CD4-positive, CD25-positive, alpha-beta regulatory T cell (primary cell): ENCODE data around the gene GABBR2. TPM values are rescaled to one million over a fixed set of nuclear protein-coding genes. Genes with fewer than 3 reads are reported as not detected.

Source experiments
- ATAC-seq, 2 donors: fragments of 150-1000 bp; cut with Tn5 transposase; one replicate each; pipeline ENCODE4 v1.10.0; 2021; ENCODE audit warnings: low read depth in 2 of 2, moderate number of reproducible peaks in 2 of 2, moderate library complexity in 1 of 2
- DNase-seq, 3 donors: peaks; one replicate each; pipeline versions ENCODE4 v3.0.0 to v3.0.0-alpha.2; 2012 to 2022; ENCODE audit warnings: mixed read lengths in 1 of 3
- H3K27ac ChIP-seq: one replicate; pipeline ENCODE4 v1.7.0; 2013; ENCODE audit warnings: mild to moderate bottlenecking, low read length; ENCODE audit not compliant: insufficient read depth, poor library complexity, severe bottlenecking
- H3K27me3 ChIP-seq: one replicate; pipeline ENCODE4 v1.7.0; 2013; ENCODE audit warnings: low read length; ENCODE audit not compliant: control insufficient read depth, insufficient read depth
- H3K36me3 ChIP-seq: one replicate; pipeline ENCODE4 v1.7.0; 2013; ENCODE audit warnings: mild to moderate bottlenecking, low read length, moderate library complexity; ENCODE audit not compliant: control insufficient read depth, insufficient read depth
- H3K4me1 ChIP-seq: 2 replicates; pipeline ENCODE4 v1.7.0; 2013; ENCODE audit warnings: mild to moderate bottlenecking, low read length; ENCODE audit not compliant: insufficient read depth, control insufficient read depth, poor library complexity, severe bottlenecking
- H3K4me3 ChIP-seq: one replicate; pipeline ENCODE4 v1.7.0; 2013; ENCODE audit warnings: low read depth, mild to moderate bottlenecking, low read length, moderate library complexity
- H3K9me3 ChIP-seq, 2 experiments: 1 replicate in 1 of 2; 2 replicates in 1 of 2; pipeline ENCODE4 v1.7.0; 2013; ENCODE audit warnings: low read length in 2 of 2, mild to moderate bottlenecking in 1 of 2, moderate library complexity in 1 of 2; ENCODE audit not compliant: control insufficient read depth in 2 of 2
- H3K27ac Mint-ChIP-seq, 3 donors: one replicate each; pipeline ENCODE4 v1.8.0; 2020 to 2022; ENCODE audit warnings: mild to moderate bottlenecking in 3 of 3, mixed read lengths in 3 of 3, moderate library complexity in 2 of 3
- H3K27me3 Mint-ChIP-seq: one replicate; pipeline ENCODE4 v1.8.0; 2022; ENCODE audit warnings: mild to moderate bottlenecking, mixed read lengths
- H3K36me3 Mint-ChIP-seq: one replicate; pipeline ENCODE4 v1.8.0; 2020; ENCODE audit warnings: mixed read lengths
- H3K4me1 Mint-ChIP-seq, 4 donors: one replicate each; pipeline ENCODE4 v1.8.0; 2020 to 2022; ENCODE audit warnings: mixed read lengths in 4 of 4, mild to moderate bottlenecking in 1 of 4
- H3K4me3 Mint-ChIP-seq, 4 donors: one replicate each; pipeline ENCODE4 v1.8.0; 2020 to 2022; ENCODE audit warnings: mild to moderate bottlenecking in 4 of 4, mixed read lengths in 4 of 4, moderate library complexity in 3 of 4
- H3K9me3 Mint-ChIP-seq, 7 donors: one replicate each; pipeline ENCODE4 v1.8.0; 2020 to 2022; ENCODE audit warnings: mixed read lengths in 7 of 7, mild to moderate bottlenecking in 3 of 7, moderate library complexity in 2 of 7
- polyA plus RNA-seq, 4 donors: library from polyadenylated mRNA; unstranded; fragments of 300-500 nt; fragmentation: Illumina TruSeq; gene quantifications; one replicate each; pipeline ENCODE4 v1.2.3, GENCODE V29; 2021
- total RNA-seq: library from RNA; stranded (reverse); gene quantifications from one replicate; pipeline ENCODE4 v1.2.3, GENCODE V29; 2022

GABBR2 gene
- total and polyA plus RNA-seq, 5 donors from 2014 or later = not detected

DNA sequence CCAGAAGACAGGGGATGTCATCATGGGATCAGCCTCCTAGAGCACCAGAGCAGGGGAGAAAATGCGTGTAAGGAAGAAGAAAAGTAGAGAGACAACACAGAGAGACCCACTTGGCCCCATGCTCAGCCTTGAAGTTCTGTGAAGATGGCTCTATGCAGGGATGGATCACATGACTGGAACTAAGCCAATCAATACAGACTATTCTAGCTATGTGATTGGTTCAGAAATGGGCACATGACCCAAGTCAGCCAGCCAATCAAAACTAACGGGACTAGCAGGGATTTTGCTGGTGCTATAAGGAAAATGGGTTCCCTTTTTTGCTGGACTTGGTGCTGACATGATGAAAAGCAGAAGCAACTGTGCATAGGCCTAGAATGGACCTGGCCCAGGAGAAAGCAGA, 280.3 kb downstream of the GABBR2 start:
- no peak for DNase-seq
- H3K4me1 ChIP-seq = no peaks in the 10 kb centered on the region

DNA sequence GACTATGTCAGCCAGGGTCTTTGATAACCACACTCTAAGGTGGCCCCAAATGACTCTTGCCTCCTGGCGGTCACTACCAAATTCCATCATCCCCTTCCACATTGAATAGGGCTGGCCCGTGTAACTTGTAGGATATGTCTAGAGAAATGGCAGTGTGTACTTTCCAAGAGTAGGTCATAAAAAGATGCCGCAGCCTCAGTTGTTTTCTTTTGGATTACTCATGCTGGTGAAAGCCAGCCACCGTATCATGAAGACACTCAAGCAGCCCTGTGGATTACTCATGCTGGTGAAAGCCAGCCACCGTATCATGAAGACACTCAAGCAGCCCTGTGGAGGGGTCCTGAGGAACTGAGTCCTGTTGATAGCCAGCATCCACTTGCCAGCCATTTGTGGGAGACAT, 281.2 kb downstream of the GABBR2 start:
- Histone ChIP-seq H3K27ac (no peak overlapping the region), H3K27me3 (no peaks in the 10 kb centered on the region), H3K4me1 (no peaks in the 10 kb centered on the region), H3K9me3 (no peaks in the 10 kb centered on the region), H3K4me3 (no peak overlapping the region), H3K36me3 (no peaks in the 10 kb centered on the region)
- no peak for DNase-seq
- ATAC-seq = no peak
- Mint-ChIP-seq H3K4me1 (no peaks in the 10 kb centered on the region), H3K27ac (no peak overlapping the region), H3K9me3 (no peaks in the 10 kb centered on the region), H3K27me3 (peaks cover 5% of the 10 kb centered on the region), H3K4me3 (no peak overlapping the region), H3K36me3 (no peaks in the 10 kb centered on the region)

More for the DNA sequence above, 280.3 kb downstream of the GABBR2 start:
- H3K4me1 Mint-ChIP-seq = no peaks in the 10 kb centered on the region
- no peak for ATAC-seq
- no peaks in the 10 kb centered on the region for H3K9me3 ChIP-seq
- H3K27ac Mint-ChIP-seq = no peak overlapping the region
- no peaks in the 10 kb centered on the region for H3K27me3 ChIP-seq
- H3K36me3 Mint-ChIP-seq = no peaks in the 10 kb centered on the region
- H3K9me3 Mint-ChIP-seq = no peaks in the 10 kb centered on the region
- no peak overlapping the region for H3K4me3 Mint-ChIP-seq
- no peak overlapping the region for H3K4me3 ChIP-seq
- H3K27me3 Mint-ChIP-seq = peaks cover 5% of the 10 kb centered on the region
- no peak overlapping the region for H3K27ac ChIP-seq
- H3K36me3 ChIP-seq = no peaks in the 10 kb centered on the region

DNA sequence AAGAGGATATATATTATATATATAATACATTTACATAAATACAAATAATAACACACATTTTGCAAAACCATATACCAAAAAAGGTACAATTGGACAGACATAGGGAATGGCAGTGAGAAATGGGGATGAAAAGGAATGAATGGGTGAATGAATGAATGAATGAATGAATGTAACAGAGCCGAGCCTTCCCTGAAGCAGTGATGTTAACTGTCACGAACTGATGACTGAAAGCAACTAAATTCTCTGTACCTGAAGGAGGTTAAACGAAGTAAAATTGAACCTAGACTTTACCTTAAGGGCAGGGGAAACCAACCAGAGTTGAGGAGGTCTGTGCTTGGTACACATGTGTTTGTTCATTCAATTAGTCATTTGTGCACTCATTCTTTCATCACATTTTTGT, 283.7 kb downstream of the GABBR2 start:
- Mint-ChIP-seq H3K4me1 (no peaks in the 10 kb centered on the region), H3K27me3 (peaks cover 5% of the 10 kb centered on the region), H3K9me3 (no peaks in the 10 kb centered on the region), H3K27ac (no peak overlapping the region), H3K36me3 (no peaks in the 10 kb centered on the region), H3K4me3 (no peak overlapping the region)
- H3K4me3 ChIP-seq = no peak overlapping the region
- no peaks in the 10 kb centered on the region for H3K4me1 ChIP-seq
- no peaks in the 10 kb centered on the region for H3K27me3 ChIP-seq
- no peak overlapping the region for H3K27ac ChIP-seq
- DNase-seq = no peak
- no peaks in the 10 kb centered on the region for H3K36me3 ChIP-seq
- no peak for ATAC-seq
- H3K9me3 ChIP-seq = no peaks in the 10 kb centered on the region

DNA sequence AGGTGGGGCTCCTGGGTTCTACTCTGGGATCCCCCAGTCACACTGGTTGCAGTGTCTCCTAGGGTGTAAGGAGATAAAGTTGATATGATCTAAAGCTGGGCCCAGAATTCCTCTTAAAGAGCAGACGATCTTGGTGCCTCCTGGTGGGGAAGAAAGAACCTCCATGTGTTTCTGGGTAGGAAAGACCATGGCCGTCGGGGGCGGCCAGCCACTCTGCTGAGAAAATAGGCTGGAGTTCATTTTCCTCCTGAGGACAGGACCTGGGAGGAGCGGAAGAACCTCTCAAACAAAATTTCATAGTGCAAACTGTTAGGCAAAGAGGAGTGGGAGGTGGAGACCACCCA, 289.5 kb downstream of the GABBR2 start:
- no peaks in the 10 kb centered on the region for H3K36me3 Mint-ChIP-seq
- no peak overlapping the region for H3K27ac Mint-ChIP-seq
- H3K9me3 Mint-ChIP-seq = peaks cover 0 to 8% (median 0%) of the 10 kb centered on the region in 7 donors
- DNase-seq (no peak), ATAC-seq (no peak)
- H3K27me3 Mint-ChIP-seq = no peaks in the 10 kb centered on the region
- Histone ChIP-seq H3K9me3 (no peaks in the 10 kb centered on the region), H3K27me3 (no peaks in the 10 kb centered on the region), H3K27ac (no peak overlapping the region), H3K36me3 (no peaks in the 10 kb centered on the region), H3K4me3 (no peak overlapping the region), H3K4me1 (no peaks in the 10 kb centered on the region)
- H3K4me3 Mint-ChIP-seq = no peak overlapping the region
- H3K4me1 Mint-ChIP-seq = no peaks in the 10 kb centered on the region

DNA sequence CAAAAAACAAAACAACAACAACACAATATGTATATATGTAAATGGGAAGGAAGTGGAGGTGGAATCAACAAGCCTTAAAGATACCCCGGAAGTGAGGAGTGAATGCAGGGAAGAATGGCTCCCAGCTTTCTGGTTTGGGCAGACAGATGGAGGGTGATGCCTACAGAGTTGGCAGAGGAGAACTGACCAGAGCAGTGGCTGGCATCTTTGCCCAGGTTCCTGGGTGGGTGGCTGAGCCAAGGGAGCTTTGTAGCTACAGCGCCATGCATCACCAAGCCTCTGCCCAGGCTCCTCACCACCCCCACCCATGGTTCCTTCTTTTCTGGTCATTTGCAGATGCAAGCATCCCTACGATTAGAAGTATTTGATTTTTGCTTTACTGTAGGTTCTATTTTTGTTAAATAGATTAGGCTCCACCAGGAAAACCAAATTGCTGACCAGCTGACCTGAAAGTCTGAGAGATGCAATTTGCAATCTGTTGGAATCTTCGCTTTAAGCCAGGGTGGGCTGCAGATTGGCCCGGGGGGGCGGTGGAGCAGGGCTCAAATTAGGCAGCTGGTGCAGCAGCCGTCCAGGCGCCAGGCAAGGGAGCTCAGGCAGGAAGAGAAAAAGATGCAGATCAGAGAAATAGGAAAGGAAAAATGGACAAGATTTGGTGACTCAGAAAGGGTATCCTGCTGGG, 290.0 kb downstream of the GABBR2 start:
- H3K27me3 ChIP-seq = no peaks in the 10 kb centered on the region
- H3K4me1 ChIP-seq = no peaks in the 10 kb centered on the region
- ATAC-seq (no peak), DNase-seq (no peak)
- H3K4me1 Mint-ChIP-seq = no peaks in the 10 kb centered on the region
- H3K27ac ChIP-seq = no peak overlapping the region
- no peak overlapping the region for H3K27ac Mint-ChIP-seq
- H3K9me3 Mint-ChIP-seq = peaks cover 0 to 8% (median 0%) of the 10 kb centered on the region in 7 donors
- no peak overlapping the region for H3K4me3 ChIP-seq
- H3K27me3 Mint-ChIP-seq = no peaks in the 10 kb centered on the region
- no peaks in the 10 kb centered on the region for H3K36me3 Mint-ChIP-seq
- H3K4me3 Mint-ChIP-seq = no peak overlapping the region
- H3K9me3 ChIP-seq = no peaks in the 10 kb centered on the region
- H3K36me3 ChIP-seq = no peaks in the 10 kb centered on the region

DNA sequence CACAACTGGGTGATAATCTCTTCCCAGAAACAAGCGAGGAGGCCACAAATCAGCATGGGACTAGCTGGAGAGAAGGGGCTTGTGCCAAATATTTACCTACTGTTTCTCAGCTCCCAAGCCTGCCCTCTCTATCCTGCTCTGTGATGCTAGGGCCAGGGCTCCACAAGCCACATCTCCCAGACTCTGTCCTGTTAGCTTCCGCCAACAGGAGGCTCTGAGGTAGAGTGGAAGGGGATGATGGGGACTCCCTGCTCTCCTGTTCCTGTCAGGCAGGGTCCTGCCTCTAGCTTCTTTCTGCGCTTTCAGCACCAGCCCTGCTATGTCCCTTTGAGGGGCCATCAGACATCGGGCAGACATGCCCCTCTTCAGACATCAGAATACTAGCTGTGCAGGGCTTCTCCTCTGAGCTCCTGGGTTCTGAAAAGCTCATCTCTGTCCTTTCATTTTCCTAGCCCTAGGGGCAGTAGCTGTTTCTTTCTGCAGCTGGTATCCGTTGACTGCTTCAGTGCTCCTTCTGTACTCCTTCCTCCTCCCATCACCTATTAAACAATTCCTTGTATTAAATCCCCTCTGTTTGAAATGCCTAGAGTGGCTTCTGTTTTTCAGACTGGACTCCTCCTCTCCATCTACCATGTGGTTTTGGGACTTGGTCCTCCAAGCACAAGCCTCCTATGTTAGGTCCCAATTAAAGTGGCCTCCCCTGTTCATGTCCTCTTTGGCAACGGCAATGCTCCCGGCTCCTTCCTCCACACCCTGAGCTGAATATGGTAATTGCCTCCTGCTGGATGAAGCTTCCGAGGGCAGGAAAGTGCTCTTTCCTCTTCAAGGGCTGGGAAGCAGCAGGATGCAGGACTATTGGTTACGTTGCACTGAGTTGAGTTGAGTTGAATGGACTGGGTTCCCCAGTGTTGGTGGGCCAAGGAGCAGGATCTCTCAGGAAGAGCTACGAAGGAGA, 292.2 kb downstream of the GABBR2 start:
- peak overlapping the region in 1 of 3 donors; percentile 73 for H3K27ac Mint-ChIP-seq
- no peaks in the 10 kb centered on the region for H3K27me3 Mint-ChIP-seq
- H3K27me3 ChIP-seq = no peaks in the 10 kb centered on the region
- H3K4me1 ChIP-seq = no peaks in the 10 kb centered on the region
- H3K4me1 Mint-ChIP-seq = no peaks in the 10 kb centered on the region
- H3K36me3 Mint-ChIP-seq = no peaks in the 10 kb centered on the region
- no peak overlapping the region for H3K4me3 ChIP-seq
- H3K36me3 ChIP-seq = no peaks in the 10 kb centered on the region
- no peak overlapping the region for H3K4me3 Mint-ChIP-seq
- no peak for DNase-seq
- H3K9me3 ChIP-seq = no peaks in the 10 kb centered on the region
- no peak for ATAC-seq
- H3K9me3 Mint-ChIP-seq = peaks cover 0 to 8% (median 0%) of the 10 kb centered on the region in 7 donors
- H3K27ac ChIP-seq = no peak overlapping the region

DNA sequence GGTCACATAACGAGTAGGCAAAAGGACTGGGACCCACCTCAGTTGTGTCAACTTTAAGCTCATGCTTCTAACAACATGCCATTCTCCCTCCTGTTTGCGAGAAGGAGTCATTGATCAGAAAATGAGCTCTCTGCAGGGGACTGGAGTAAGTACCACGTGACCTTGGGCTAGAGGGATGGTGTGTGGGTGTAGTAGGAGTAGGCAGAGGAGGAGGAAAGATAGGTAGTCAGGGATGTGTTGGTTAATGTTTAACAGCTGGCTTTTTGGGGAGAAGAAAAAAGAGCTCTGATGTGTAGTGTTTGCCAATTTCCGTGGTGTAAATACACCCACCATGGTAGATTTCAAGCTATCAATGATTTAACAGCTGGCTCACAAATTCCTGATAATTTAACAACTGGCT, 293.0 kb downstream of the GABBR2 start:
- H3K36me3 ChIP-seq = no peaks in the 10 kb centered on the region
- DNase-seq (no peak), ATAC-seq (no peak)
- no peaks in the 10 kb centered on the region for H3K27me3 ChIP-seq
- Mint-ChIP-seq H3K27ac (no peak overlapping the region), H3K36me3 (no peaks in the 10 kb centered on the region), H3K27me3 (no peaks in the 10 kb centered on the region), H3K4me3 (peak overlapping the region in 1 of 4 donors; percentile 1), H3K4me1 (no peaks in the 10 kb centered on the region), H3K9me3 (peaks cover 0 to 8% (median 0%) of the 10 kb centered on the region in 7 donors)
- no peak overlapping the region for H3K27ac ChIP-seq
- H3K9me3 ChIP-seq = no peaks in the 10 kb centered on the region
- H3K4me1 ChIP-seq = no peaks in the 10 kb centered on the region
- no peak overlapping the region for H3K4me3 ChIP-seq
